NAMALWA (cell line): ENCODE data around the gene SUPT3H.
"Not testable (repeated sequence)": the region's sequence is repeated elsewhere in the genome, so short reads cannot be mapped to it uniquely, and the experiment has no call there.

ENCODE experiments used
- DNase-seq: peaks from one replicate; pipeline ENCODE4 v3.0.0-alpha.2; 2015; ENCODE audit warnings: low spot score

The SUPT3H gene

GRCh38 chr6:45184040-45184439 is 193.7 kb downstream of the SUPT3H start:
- DNase-seq = no peak

- not testable (repeated sequence) for DNase-seq
Observed at GRCh38 chr6:45176373-45176772, 201.4 kb downstream of the SUPT3H start.

- DNase-seq = no peak
Observed at GRCh38 chr6:45175272-45175671, 202.5 kb downstream of the SUPT3H start.

- DNase-seq = no peak
Observed at GRCh38 chr6:45174045-45174444, 203.7 kb downstream of the SUPT3H start.

GRCh38 chr6:45171380-45171779 is 206.4 kb downstream of the SUPT3H start:
- DNase-seq = no peak

- no peak for DNase-seq
Observed at GRCh38 chr6:45170309-45170708, 207.4 kb downstream of the SUPT3H start.

GRCh38 chr6:45169815-45170214 is 207.9 kb downstream of the SUPT3H start:
- no peak for DNase-seq

GRCh38 chr6:45163952-45164766 is 213.6 kb downstream of the SUPT3H start:
- DNase-seq = no peak

GRCh38 chr6:45160305-45160704 is 217.4 kb downstream of the SUPT3H start:
- no peak for DNase-seq

- DNase-seq = peak; percentile 5
Observed at GRCh38 chr6:45156075-45156474, 221.7 kb downstream of the SUPT3H start.

GRCh38 chr6:45155341-45155894 is 222.3 kb downstream of the SUPT3H start:
- DNase-seq = no peak

- no peak for DNase-seq
Observed at GRCh38 chr6:45154679-45155078, 223.1 kb downstream of the SUPT3H start.

- DNase-seq = no peak
Observed at GRCh38 chr6:45148711-45149341, 228.9 kb downstream of the SUPT3H start.

- DNase-seq = no peak
Observed at GRCh38 chr6:45148278-45148677, 229.5 kb downstream of the SUPT3H start.

- DNase-seq = not testable (repeated sequence)
Observed at GRCh38 chr6:45145658-45146057, 232.1 kb downstream of the SUPT3H start.

GRCh38 chr6:45138765-45139164 is 239.0 kb downstream of the SUPT3H start:
- DNase-seq = no peak

- no peak for DNase-seq
Observed at GRCh38 chr6:45136495-45136894, 241.2 kb downstream of the SUPT3H start.

- no peak for DNase-seq
Observed at GRCh38 chr6:45132658-45133294, 245.0 kb downstream of the SUPT3H start.

- DNase-seq = no peak
Observed at GRCh38 chr6:45132059-45132458, 245.7 kb downstream of the SUPT3H start.

GRCh38 chr6:45129051-45129450 is 248.7 kb downstream of the SUPT3H start:
- no peak for DNase-seq

GRCh38 chr6:45127185-45127584 is 250.5 kb downstream of the SUPT3H start:
- DNase-seq = no peak

- no peak for DNase-seq
Observed at GRCh38 chr6:45126033-45126432, 251.7 kb downstream of the SUPT3H start.

- DNase-seq = no peak
Observed at GRCh38 chr6:45123023-45123422, 254.7 kb downstream of the SUPT3H start.
